ENCODE results near the gene LIPT2. TPM values are rescaled to one million over a fixed set of nuclear protein-coding genes. Genes with fewer than 3 reads are reported as not detected.

The LIPT2 gene
- total RNA-seq, 4 donors from 2014 or later = 0.59 to 9.4 (median 6.1) TPM

DNA sequence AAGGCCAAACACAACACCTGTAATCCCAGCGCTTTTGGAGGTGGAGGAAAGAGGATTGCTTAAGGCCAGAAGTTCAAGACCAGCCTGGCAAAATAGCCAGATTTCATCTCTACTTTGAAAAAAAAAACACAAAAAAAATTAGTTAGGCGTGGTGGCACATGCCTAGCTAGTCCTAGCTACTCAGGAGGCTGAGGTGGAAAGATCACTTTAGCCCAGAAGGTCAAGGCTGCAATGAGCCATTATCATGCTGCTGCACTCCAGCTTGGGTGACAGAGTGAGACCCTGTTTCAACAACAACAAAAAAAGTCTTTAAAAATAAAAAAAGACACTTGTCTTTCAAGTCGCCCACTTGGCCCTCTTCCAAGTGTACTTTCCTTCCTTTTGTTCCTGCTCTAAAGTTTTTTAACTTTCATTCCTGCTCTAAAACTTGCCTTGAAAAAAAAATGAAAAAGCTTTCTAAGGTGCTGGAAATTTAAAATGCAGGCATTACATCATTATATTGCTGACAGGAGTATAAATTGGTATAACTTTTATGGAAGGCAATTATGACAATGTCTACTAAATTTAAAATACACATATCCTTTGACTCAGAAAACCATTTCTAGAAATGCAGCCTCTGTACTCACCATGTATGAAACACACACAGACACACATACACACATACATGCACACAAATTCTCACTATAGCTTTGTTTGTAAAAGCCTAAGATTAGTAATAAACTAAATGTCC, 12.7 kb downstream of the LIPT2 start:
- no peak for TF ChIP-seq POLR2A (IDR thresholded peaks at IDR 0.05)
- TF ChIP-seq CTCF (IDR thresholded peaks at IDR 0.05) = no peak
- no peak for TF ChIP-seq EP300 (IDR thresholded peaks at IDR 0.05)
- H3K4me3 ChIP-seq = no peak overlapping the region
- H3K9me3 ChIP-seq = no peaks in the 10 kb centered on the region
- no peaks in the 10 kb centered on the region for H3K36me3 ChIP-seq
- no peak for DNase-seq (ENCODE audit: low spot score in 2 of 2)
- H3K4me1 ChIP-seq = no peaks in the 10 kb centered on the region
- H3K27me3 ChIP-seq = peaks cover 0 to 7% of the 10 kb centered on the region in 2 donors
- WGBS, 2 donors = 57 to 60% methylated on average over 3 of the region's 3 CpGs
- H3K27ac ChIP-seq = no peak overlapping the region

GRCh38 chr11:74479732-74480123, 13.8 kb downstream of the LIPT2 start:
- H3K9me3 ChIP-seq = no peaks in the 10 kb centered on the region
- 57 to 60% methylated on average over 1 of the region's 1 CpG for WGBS, 2 donors
- TF ChIP-seq CTCF (IDR thresholded peaks at IDR 0.05) = no peak
- no peak for TF ChIP-seq POLR2A (IDR thresholded peaks at IDR 0.05)
- no peak for TF ChIP-seq EP300 (IDR thresholded peaks at IDR 0.05)
- no peak overlapping the region for H3K27ac ChIP-seq
- H3K4me1 ChIP-seq = no peaks in the 10 kb centered on the region
- no peak overlapping the region for H3K4me3 ChIP-seq
- peaks cover 0 to 7% of the 10 kb centered on the region in 2 donors for H3K27me3 ChIP-seq
- H3K36me3 ChIP-seq = no peaks in the 10 kb centered on the region
- DNase-seq (ENCODE audit: low spot score in 2 of 2) = no peak

DNA sequence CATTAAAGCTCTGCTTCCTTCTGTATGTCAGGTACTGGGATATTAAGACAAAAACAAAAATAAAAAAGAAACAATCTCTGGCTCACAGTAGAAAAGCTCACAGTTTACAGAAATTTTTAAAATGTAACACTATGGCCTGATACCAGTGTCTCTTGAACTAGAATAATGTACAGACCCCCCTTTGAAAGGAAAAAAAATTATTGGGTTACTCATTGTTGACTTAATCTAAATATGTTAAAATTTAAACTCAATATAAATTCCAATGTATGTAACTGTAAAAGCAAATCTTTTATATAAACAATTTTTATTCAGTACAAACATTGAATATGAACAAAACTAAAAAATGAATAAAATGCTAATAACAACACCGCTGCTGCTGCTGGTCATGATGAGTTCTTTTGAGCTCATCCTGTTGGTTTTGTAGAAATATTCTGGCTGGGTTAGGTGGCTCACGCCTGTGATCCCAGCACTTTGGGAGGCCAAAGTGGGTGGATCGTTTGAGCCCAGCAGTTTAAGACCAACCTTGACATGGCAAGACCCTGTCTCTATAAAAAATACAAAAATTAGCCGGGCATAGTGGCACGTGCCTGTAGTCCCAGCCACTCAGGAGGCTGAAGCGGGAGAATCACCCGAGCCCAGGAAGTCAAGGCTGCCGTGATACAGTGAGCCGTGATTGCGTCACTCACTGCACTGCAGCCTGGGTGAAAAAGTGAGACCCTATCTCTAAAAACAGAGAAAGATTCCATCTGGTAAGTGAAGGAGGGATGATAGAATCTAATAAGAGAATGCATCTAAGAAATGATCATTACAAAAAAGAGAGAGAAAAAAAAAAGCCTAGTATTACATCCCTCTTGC, 14.4 kb downstream of the LIPT2 start:
- WGBS, 2 donors = 73 to 84% methylated on average over 10 of the region's 10 CpGs

GRCh38 chr11:74476536-74476935, 17.0 kb downstream of the LIPT2 start:
- Histone ChIP-seq H3K27ac (no peak overlapping the region), H3K4me3 (no peak overlapping the region), H3K4me1 (no peaks in the 10 kb centered on the region), H3K36me3 (no peaks in the 10 kb centered on the region), H3K27me3 (peaks cover 0 to 7% of the 10 kb centered on the region in 2 donors), H3K9me3 (no peaks in the 10 kb centered on the region)
- no peak for DNase-seq (ENCODE audit: low spot score in 2 of 2)
- 79 to 80% methylated on average over 2 of the region's 2 CpGs for WGBS, 2 donors
- TF ChIP-seq EP300 (IDR thresholded peaks at IDR 0.05) (no peak), CTCF (IDR thresholded peaks at IDR 0.05) (no peak), POLR2A (IDR thresholded peaks at IDR 0.05) (no peak)

More for the DNA sequence above, 14.4 kb downstream of the LIPT2 start:
- Histone ChIP-seq H3K36me3 (no peaks in the 10 kb centered on the region), H3K9me3 (no peaks in the 10 kb centered on the region), H3K4me3 (no peak overlapping the region), H3K27me3 (peaks cover 0 to 7% of the 10 kb centered on the region in 2 donors), H3K4me1 (no peaks in the 10 kb centered on the region), H3K27ac (no peak overlapping the region)
- TF ChIP-seq POLR2A (IDR thresholded peaks at IDR 0.05) (no peak), CTCF (IDR thresholded peaks at IDR 0.05) (no peak), EP300 (IDR thresholded peaks at IDR 0.05) (no peak)
- DNase-seq (ENCODE audit: low spot score in 2 of 2) = no peak

GRCh38 chr11:74474316-74474715, 19.2 kb downstream of the LIPT2 start:
- no peak overlapping the region for H3K27ac ChIP-seq
- no peak for DNase-seq (ENCODE audit: low spot score in 2 of 2)
- peaks cover 0 to 7% of the 10 kb centered on the region in 2 donors for H3K27me3 ChIP-seq
- no peak overlapping the region for H3K4me3 ChIP-seq
- no peaks in the 10 kb centered on the region for H3K4me1 ChIP-seq
- TF ChIP-seq EP300 (IDR thresholded peaks at IDR 0.05) = no peak
- TF ChIP-seq CTCF (IDR thresholded peaks at IDR 0.05) = no peak
- TF ChIP-seq POLR2A (IDR thresholded peaks at IDR 0.05) = no peak
- WGBS, 2 donors = 20 to 38% methylated on average over 1 of the region's 1 CpG
- H3K9me3 ChIP-seq = no peaks in the 10 kb centered on the region
- no peaks in the 10 kb centered on the region for H3K36me3 ChIP-seq
